ENCODE measurements around the gene CHD1L. TPM values are rescaled to one million over a fixed set of nuclear protein-coding genes. Genes with fewer than 3 reads are reported as not detected.
A peak's percentile ranks its signal among the peaks of the same experiment; 100 is the strongest.

The CHD1L gene
- total RNA-seq, 1 experiment from 2014 or later: 81.5 TPM

DNA sequence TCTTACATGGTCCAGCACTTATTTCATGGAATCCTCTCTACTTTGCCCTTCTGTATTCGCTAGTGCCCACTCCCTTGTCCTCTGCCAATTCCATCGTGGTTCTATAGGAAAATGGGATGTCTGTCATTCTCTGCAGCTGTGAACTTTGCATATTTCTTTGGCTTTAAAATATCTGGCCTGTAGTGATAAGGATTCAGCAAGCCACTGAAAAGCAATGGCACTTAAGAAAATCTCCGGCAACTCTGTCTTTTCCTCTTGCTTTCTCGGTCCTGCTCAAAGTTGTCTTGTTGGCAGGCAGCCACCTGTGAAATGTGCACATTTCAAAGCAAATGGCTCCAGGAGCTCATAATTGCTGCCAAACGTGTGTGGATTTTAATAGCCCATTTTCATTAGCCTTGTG is 91.8 kb downstream of the CHD1L start:
- no peak overlapping the region for H3K4me3 Mint-ChIP-seq (ENCODE audit: unreplicated experiment)
- POLR2A ChIA-PET: no interaction called here

DNA sequence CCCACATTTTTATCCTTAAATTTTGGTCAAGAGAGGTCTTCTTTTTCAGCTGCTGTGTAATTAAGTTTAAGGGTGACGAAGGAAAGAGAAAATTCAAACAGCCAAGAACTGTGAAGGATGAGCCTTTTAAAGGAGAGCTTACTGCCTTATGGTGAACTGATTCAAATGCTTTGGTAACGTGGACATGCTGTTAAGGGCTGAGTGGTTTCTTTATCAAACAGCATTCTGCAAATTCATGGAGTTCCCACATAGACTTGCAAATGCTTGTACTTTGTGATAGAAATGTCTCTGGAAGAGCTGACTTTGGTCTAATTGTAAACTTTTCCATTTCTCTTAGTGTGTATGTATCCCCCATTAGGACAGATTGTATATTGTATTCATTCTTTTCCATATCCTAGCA is 93.8 kb downstream of the CHD1L start:
- H3K27me3 Mint-ChIP-seq (ENCODE audit: insufficient read depth, unreplicated experiment): peaks cover 56% of the 10 kb centered on the region
- POLR2A ChIA-PET: no interaction called here
- no peak overlapping the region for H3K4me3 Mint-ChIP-seq (ENCODE audit: unreplicated experiment)
- no peaks in the 10 kb centered on the region for H3K9me3 Mint-ChIP-seq (ENCODE audit: unreplicated experiment)
- TF ChIP-seq, protein P1, sequence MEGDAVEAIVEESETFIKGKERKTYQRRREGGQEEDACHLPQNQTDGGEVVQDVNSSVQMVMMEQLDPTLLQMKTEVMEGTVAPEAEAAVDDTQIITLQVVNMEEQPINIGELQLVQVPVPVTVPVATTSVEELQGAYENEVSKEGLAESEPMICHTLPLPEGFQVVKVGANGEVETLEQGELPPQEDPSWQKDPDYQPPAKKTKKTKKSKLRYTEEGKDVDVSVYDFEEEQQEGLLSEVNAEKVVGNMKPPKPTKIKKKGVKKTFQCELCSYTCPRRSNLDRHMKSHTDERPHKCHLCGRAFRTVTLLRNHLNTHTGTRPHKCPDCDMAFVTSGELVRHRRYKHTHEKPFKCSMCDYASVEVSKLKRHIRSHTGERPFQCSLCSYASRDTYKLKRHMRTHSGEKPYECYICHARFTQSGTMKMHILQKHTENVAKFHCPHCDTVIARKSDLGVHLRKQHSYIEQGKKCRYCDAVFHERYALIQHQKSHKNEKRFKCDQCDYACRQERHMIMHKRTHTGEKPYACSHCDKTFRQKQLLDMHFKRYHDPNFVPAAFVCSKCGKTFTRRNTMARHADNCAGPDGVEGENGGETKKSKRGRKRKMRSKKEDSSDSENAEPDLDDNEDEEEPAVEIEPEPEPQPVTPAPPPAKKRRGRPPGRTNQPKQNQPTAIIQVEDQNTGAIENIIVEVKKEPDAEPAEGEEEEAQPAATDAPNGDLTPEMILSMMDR (IDR thresholded peaks at IDR 0.05; ENCODE audit: unreplicated experiment): no peak
- H3K27ac Mint-ChIP-seq (ENCODE audit: low read depth, unreplicated experiment): no peak overlapping the region
- no peaks in the 10 kb centered on the region for H3K4me1 Mint-ChIP-seq (ENCODE audit: insufficient read depth, unreplicated experiment)
- intact Hi-C loops (cut with micrococcal nuclease): no loop called here
- no peak for DNase-seq (ENCODE audit: unreplicated experiment)
- no peaks in the 10 kb centered on the region for H3K36me3 Mint-ChIP-seq (ENCODE audit: insufficient read depth, unreplicated experiment)
- no TSS peak for BruUV-seq (replicated peaks)
- CTCF ChIA-PET: interaction anchor here (1.2 kb wide), 1 partner anchor 53 kb away, joined by 3 read pairs; no protein-coding TSS in a partner anchor

More for the DNA sequence above, 91.8 kb downstream of the CHD1L start:
- peaks cover 2% of the 10 kb centered on the region for H3K9me3 Mint-ChIP-seq (ENCODE audit: unreplicated experiment)
- no peaks in the 10 kb centered on the region for H3K36me3 Mint-ChIP-seq (ENCODE audit: insufficient read depth, unreplicated experiment)
- intact Hi-C loops (cut with micrococcal nuclease): no loop called here
- BruUV-seq (replicated peaks): no TSS peak
- H3K27ac Mint-ChIP-seq (ENCODE audit: low read depth, unreplicated experiment): no peak overlapping the region
- H3K27me3 Mint-ChIP-seq (ENCODE audit: insufficient read depth, unreplicated experiment): peaks cover 56% of the 10 kb centered on the region
- peak; percentile 8 for DNase-seq (ENCODE audit: unreplicated experiment)
- TF ChIP-seq, protein P1 (IDR thresholded peaks at IDR 0.05; ENCODE audit: unreplicated experiment): no peak
- H3K4me1 Mint-ChIP-seq (ENCODE audit: insufficient read depth, unreplicated experiment): no peaks in the 10 kb centered on the region
- CTCF ChIA-PET: no interaction called here

DNA sequence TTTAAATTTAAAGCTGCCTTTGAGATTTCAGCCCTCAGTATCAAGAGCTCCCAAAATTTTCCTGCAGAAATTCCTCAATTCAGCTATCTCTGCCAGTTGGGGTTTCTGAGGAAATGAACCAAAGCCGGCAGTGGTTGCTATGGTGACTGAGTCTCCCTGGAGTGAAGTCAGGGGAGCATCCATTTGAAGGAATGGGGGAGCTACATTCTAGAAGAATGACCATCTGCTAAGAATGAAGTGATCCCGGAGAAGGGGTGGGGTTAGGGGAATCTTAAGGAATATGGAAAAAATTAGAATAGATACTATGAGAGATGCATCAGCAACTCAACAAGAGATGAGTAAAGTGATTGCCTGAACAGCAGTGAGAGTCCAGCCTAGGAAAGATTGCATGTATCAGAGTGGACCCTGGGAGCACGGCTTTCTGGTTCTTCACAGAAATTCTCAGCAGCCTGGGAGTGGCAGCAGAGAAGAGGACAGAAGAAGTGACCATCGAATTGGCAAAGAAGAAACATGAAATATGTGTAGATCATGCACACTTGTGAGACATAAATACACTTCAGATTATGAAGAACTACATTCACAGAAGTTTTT is 94.7 kb downstream of the CHD1L start:
- intact Hi-C loops (cut with micrococcal nuclease): no loop called here
- no peaks in the 10 kb centered on the region for H3K36me3 Mint-ChIP-seq (ENCODE audit: insufficient read depth, unreplicated experiment)
- ChIA-PET POLR2A (no interaction called here), CTCF (interaction anchor here (1.2 kb wide), 1 partner anchor 52 kb away, joined by 3 read pairs; no protein-coding TSS in a partner anchor)
- no peak overlapping the region for H3K4me3 Mint-ChIP-seq (ENCODE audit: unreplicated experiment)
- no peaks in the 10 kb centered on the region for H3K9me3 Mint-ChIP-seq (ENCODE audit: unreplicated experiment)
- H3K27ac Mint-ChIP-seq (ENCODE audit: low read depth, unreplicated experiment): no peak overlapping the region
- peaks cover 54% of the 10 kb centered on the region for H3K27me3 Mint-ChIP-seq (ENCODE audit: insufficient read depth, unreplicated experiment)
- TF ChIP-seq, protein P1 (IDR thresholded peaks at IDR 0.05; ENCODE audit: unreplicated experiment): no peak
- no peak for DNase-seq (ENCODE audit: unreplicated experiment)
- BruUV-seq (replicated peaks): no TSS peak
- no peaks in the 10 kb centered on the region for H3K4me1 Mint-ChIP-seq (ENCODE audit: insufficient read depth, unreplicated experiment)

DNA sequence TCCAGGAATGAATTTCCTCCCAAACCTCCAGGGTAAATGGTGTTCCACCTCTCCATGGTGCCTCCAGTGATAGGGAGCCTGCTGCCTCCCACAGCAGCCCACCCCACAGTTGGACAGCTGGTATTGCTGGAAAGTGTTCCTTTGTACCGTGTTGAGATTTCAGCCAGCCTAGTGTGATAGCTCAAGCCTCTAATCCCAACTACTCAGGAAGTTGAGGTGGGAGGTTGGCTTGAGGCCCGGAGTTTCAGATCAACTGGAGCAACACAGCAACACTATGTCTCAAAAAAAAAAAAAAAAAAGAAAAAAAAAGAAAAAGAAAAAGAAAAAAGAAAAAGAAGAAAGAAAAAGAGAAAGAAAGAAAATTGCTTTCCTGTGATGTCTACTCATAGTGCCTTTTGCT is 96.1 kb downstream of the CHD1L start:
- Mint-ChIP-seq H3K27ac (ENCODE audit: low read depth, unreplicated experiment) (no peak overlapping the region), H3K27me3 (ENCODE audit: insufficient read depth, unreplicated experiment) (peaks cover 40% of the 10 kb centered on the region), H3K9me3 (ENCODE audit: unreplicated experiment) (no peaks in the 10 kb centered on the region), H3K4me3 (ENCODE audit: unreplicated experiment) (no peak overlapping the region), H3K4me1 (ENCODE audit: insufficient read depth, unreplicated experiment) (no peaks in the 10 kb centered on the region), H3K36me3 (ENCODE audit: insufficient read depth, unreplicated experiment) (no peaks in the 10 kb centered on the region)
- DNase-seq (ENCODE audit: unreplicated experiment): no peak
- intact Hi-C loops (cut with micrococcal nuclease): no loop called here
- POLR2A ChIA-PET: no interaction called here
- BruUV-seq (replicated peaks): no TSS peak
- TF ChIP-seq, protein P1 (IDR thresholded peaks at IDR 0.05; ENCODE audit: unreplicated experiment): no peak
- CTCF ChIA-PET: interaction anchor here (0.6 kb wide), 1 partner anchor 35 kb away, joined by 4 read pairs; no protein-coding TSS in a partner anchor

All from MCF 10A (cell line).